Stimulated activated CD8-positive, alpha-beta memory T cell treated with anti-CD3 and anti-CD28 coated beads, Interleukin-2, amount 100 ng/mL, for 1 hour (primary cell): ENCODE results near the gene CDK2.

Experiments
- DNase-seq, 2 donors: peaks; one replicate each; pipeline ENCODE4 v3.0.0-alpha.2; 2020; ENCODE audit warnings: low read depth in 2 of 2

The CDK2 gene

GRCh38 chr12:56011509-56012090 lies 45.0 kb downstream of the CDK2 start:
- DNase-seq: no peak

GRCh38 chr12:56013482-56013881 lies 46.9 kb downstream of the CDK2 start:
- DNase-seq: no peak

GRCh38 chr12:56014205-56014604 lies 47.6 kb downstream of the CDK2 start:
- no peak for DNase-seq

- no peak for DNase-seq
Measured at GRCh38 chr12:56017181-56017580, 50.6 kb downstream of the CDK2 start.

GRCh38 chr12:56018356-56018755 lies 51.7 kb downstream of the CDK2 start:
- no peak for DNase-seq

- no peak for DNase-seq
Measured at GRCh38 chr12:56020423-56021184, 54.0 kb downstream of the CDK2 start, which contains the start of gene IKZF4. TSS of gene IKZF4 (plus strand) at chr12:56021043. CDS start at chr12:56021494, 451 bp downstream.

GRCh38 chr12:56021889-56022497 lies 55.4 kb downstream of the CDK2 start:
- no peak for DNase-seq
